ENCODE measurements around the gene DEFB108B.
"Not testable (repeated sequence)": the region's sequence is repeated elsewhere in the genome, so short reads cannot be mapped to it uniquely, and the experiment has no call there.

GRCh38 chr11:71878059-71878458 is 45.1 kb downstream of the DEFB108B start, which contains the start of gene DEFB131B:
- not testable (repeated sequence) for TF ChIP-seq POLR2A, CTCF (IDR thresholded peaks at IDR 0.05)

Data from uterus (tissue), 2 donors.